Central memory CD4-positive, alpha-beta T cell (primary cell): ENCODE measurements around the gene RRAS2.
"Not testable (repeated sequence)": the region's sequence is repeated elsewhere in the genome, so short reads cannot be mapped to it uniquely, and the experiment has no call there.

Source experiments
- DNase-seq: peaks from one replicate; pipeline ENCODE4 v3.0.0; 2022

RRAS2 gene

DNA sequence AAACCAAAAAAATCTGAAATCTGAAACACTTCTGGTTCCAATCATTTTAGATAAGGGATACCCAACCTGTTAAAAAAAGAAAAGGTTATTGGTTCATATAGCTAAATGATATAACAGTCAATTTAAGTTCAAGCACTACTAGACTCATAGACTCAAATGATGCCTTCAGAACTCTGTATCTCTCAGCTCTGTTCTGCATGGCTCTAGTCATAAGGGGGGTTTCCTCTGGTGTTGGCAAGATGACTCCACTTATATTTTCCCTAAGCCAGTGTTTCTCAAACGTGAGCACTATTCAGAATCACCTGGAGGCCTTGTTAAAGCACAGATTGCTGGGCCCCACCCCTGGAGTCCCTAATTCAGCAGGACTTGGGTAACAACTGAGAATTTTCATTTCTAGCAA is 11.5 kb upstream of the RRAS2 start:
- no peak for DNase-seq

DNA sequence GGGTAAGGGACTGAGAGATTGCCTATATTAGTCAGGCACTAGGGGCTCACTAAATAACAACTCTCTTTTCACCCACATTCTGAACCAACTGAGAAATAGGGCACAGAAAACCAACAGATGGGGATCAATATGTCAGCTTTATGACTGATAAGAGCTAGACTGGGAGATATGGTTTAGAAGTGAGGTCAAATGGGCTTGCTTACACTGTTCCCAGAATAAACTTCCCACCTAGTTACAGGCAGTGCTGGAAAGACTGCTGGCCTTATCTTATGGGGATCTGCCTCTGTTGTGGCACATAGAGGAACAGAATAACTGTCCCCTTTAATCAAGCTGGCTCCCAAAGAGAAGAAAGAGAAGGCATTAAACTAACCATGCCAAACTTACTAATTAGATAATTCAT is 10.6 kb upstream of the RRAS2 start:
- DNase-seq: no peak

DNA sequence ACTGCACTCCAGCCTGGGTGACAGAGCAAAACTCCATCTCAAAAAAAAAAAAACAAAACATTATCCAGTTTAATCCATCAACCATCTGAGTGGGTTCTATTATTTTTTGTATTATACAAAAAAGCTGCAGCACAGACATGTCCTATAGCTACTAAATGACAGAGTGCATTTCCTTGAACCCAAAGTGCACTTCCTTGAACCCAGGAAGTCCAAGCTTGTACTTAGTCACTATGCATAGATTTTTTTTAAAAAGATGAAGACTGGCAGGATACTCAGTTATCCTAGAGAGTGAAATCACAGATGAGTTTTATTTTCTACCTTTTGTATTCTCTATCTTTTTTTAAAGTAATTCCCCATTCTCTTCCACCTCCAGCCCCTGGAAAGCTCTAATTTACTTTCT is 8.0 kb upstream of the RRAS2 start:
- no peak for DNase-seq

DNA sequence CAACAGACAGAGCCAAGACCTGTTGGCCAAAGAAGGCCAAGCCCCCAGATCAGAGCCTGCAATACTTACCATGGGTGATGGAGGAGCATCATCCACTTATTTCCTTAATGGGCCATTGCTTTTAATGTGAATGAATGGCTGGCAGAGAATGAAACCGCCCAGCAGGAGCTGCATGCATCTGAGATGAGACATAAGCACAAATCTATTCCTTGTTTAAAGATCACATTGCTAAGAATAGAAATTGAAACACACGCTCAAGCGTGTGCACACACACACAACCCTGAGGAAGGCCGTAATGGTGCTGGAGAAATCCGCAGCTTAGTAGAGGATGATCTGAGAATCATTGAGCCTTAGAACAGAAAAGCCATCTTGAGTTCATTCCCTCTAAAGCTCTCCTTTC is 5.3 kb upstream of the RRAS2 start:
- DNase-seq: no peak

DNA sequence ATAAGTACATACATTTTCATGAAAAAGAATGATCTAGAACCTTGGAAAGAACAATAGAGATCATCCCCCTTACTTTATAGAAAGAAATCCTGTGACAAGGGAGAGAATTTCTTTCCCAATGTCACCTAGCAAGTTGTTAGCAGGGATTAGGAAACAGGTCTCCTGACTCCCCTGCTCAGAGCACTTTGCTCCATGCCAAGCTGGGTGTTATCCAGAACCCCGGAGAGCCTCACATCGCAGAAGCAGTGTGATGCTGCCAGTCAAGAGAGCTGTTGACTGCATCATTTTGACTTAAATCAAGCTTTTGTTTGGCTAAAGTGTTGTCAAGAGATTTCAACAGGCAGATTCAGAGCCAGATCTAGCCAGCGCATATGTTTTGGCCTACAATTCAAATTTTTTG is 3.6 kb upstream of the RRAS2 start:
- no peak for DNase-seq

DNA sequence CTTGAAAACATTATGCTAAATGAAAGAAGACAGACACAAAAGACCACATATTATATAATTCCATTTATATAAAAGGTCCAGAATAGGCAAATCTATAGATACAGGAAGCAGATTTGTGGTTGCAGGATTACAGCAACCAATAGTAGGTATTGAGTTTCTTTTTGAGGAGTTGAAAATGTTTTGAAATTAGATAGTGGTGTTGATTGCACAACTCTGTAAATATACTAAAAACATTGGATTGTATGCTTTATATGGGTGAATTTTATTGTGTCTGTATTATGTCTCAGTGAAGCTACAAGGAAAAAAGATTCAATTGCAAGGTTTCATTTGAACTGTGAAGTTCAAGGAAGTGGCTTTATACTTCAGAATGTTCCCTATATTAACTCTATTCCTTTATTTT is 3.0 kb upstream of the RRAS2 start:
- no peak for DNase-seq

DNA sequence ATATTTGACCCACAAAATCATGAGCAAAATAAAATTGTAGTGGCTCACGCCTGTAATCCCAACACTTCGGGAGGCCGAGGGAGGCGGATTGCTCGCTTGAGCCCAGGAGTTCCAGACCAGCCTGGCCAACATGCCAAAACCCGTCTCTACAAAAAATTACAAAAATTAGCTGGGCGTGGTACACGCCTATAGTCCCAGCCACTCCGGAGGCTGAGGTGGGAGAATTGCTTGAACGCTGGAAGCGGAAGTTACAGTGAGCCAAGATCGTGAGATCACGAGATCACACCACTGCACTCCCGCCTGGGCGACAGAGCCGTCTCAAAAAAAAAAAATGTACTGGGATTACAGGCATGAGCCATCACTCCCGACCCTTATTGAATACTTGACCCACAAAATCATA is 2.0 kb upstream of the RRAS2 start:
- no peak for DNase-seq

DNA sequence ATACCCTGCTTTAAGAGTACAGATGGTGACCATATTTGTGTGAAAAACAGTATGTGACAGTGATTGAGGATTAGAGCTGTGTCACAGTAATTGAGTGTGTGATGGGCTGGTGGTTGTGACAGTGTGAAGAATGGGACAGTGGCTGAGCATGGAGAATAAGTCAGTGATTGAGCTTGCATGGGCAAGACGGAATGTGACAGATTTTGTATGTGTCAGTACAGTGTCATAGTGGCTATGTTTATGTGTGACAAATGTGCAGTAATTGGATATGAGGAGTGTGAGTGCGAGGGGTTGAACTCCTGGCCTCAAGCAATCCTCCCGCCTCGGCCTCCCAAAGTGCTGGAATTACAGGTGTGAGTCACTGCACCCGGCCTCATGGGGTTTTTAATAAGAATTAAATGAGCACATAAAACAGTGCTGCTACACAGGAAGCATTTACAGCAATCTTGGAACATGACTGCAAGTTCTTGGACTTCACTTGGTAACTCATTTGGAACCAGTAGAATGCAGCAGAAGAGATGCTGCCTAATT is 583 bp upstream of the RRAS2 start:
- no peak for DNase-seq

DNA sequence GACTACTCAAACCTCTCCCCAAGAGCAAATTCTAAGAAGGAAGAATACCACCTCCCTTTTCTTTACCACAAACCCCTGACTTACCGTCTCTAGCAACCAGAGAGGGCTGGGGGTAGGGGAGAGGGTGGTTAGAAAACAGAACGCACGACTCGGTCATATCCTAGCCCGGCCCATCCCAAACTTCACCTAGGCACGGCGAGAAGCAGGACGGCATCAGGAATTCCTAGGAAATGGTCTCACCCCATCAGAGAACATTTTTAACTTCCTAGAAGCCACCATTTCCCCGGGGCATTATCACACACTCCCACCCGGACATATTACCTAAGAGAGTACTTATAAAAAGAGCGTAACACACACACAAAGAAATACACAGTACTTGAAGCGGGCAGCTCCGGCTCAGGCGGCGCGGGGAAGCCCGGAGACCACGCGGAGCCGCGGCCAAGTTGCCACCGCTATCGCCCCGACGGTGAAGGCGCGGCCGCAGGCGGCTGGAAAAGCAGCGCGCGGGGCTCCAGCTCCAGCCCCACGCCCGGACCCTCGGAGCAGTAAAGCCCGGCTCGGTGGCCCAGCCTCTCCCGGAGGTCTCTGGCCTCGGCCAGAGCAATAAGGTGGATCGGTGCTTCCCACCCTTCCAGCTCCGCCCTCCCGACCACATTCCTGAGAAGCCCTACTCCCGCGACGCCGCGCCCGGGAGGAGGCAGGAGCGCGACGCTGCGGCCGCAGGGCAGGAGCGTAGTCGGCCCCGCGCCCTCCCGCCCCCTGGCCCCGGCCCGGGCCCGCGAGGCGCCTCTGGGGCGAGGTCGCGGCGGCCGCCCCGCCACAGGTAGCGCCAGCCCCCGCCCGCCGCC is 878 bp downstream of the RRAS2 start:
- DNase-seq: peak; percentile 30

DNA sequence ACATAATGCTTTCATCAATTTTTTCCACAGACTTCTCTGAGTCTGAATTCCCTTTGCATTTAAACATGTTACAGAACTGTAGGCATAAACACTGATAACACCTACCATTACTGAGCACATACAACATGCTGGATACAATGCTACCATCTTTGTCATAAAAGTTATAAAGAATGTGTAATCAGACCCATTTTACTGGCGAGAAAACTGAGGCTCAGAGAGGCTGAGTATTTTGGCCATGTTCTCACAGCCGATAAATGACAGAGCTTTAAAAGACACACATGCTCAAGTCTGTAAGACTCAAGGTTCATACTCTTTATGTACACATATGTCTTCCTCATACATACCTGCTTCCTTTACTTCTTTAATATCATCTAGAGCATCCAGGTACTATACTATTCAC is 2.6 kb downstream of the RRAS2 start:
- no peak for DNase-seq

DNA sequence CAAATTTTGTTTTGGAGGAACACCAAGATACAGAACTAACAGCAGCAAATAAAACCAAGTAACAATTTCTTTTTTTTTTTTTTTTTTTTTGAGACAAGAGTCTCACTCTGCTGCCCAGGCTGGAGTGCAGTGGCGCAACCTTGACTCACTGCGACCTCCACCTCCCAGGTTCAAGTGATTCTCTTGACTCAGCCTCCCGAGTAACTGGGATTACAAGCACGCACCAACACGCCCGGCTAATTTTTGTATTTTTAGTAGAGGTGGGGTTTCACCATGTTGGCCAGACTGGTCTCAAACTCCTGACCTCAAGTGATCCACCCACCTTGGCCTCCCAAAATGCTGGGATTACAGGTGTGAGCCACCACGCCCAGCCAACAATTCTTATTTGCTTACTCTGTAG is 4.4 kb downstream of the RRAS2 start:
- DNase-seq: not testable (repeated sequence)

DNA sequence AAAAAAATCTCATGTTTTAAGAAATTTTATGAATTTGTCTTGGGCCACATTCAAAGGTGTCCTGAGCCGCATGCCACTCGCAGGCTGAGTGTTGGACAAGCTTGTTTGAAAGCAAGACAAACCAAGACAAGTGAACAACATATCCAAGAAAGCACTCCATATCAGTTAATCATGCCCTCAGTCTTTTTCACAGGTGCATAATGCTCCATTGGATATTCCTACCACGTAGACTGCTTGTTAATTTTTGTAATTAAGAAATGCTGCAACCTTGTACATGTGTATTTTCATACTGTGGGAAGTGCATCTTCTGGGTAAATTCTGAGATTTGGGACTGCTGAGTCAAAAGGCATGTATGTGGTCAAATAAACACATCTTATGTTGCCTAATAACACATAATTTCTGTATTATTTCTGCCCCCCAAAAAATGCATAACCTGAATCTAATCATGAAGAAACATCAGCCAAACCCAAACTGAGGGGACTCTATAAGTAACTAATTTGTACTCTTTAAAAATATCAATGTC is 8.2 kb downstream of the RRAS2 start:
- DNase-seq: no peak

DNA sequence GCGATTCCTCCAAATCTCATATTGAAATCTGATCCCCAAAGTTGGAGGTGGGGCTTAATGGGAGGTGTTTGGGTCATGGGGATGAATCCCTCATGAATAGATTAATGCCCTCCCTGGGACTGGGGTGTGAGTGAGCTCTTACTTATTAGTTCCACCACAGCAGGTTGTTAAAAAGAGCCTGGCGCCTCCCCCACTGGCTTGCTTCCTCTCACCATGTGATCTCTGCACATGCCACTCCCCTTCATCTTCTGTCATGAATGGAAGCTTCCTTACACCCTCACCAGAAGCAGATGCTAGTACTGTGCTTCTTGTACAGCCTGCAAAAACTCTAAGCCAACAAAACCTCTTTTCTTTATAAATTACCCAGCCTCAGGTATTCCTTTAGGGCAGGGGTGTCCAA is 8.8 kb downstream of the RRAS2 start:
- DNase-seq: no peak

DNA sequence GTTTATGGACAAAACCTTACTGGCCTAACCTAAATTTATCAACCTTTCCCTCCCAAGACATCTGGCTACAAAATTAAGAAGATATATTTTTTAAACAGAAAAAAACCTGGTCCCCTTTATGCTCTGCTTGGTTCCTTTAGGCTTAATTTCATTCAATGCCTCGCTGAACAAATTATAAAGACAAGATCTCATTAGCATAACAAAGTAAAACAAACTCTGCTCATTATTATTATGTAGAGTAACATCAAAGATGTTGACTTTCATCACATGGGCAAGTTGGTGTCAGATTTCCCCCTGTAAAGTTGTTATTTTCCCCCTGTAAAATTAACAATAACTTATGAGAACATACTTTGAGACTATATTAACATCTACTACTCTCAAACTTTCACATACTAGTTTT is 11.0 kb downstream of the RRAS2 start:
- DNase-seq: no peak

DNA sequence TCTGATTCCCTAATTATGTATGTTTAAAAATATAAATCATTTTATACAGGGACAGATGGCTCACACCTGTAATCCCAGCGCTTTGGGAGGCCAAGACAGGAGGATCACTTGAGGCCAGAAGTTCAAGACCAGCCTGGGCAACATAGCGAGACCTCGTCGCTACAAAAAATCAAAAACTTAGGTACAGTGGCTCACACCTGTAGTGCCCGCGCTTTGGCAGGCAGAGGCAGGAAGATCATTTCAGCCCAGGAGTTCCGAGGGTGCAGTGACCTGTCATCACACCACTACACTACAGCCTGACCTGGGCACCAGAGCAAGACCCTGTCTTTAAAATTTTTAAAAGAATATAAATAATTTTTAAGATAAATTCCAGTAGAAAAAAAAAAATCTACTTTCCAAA is 11.5 kb downstream of the RRAS2 start:
- DNase-seq: no peak

DNA sequence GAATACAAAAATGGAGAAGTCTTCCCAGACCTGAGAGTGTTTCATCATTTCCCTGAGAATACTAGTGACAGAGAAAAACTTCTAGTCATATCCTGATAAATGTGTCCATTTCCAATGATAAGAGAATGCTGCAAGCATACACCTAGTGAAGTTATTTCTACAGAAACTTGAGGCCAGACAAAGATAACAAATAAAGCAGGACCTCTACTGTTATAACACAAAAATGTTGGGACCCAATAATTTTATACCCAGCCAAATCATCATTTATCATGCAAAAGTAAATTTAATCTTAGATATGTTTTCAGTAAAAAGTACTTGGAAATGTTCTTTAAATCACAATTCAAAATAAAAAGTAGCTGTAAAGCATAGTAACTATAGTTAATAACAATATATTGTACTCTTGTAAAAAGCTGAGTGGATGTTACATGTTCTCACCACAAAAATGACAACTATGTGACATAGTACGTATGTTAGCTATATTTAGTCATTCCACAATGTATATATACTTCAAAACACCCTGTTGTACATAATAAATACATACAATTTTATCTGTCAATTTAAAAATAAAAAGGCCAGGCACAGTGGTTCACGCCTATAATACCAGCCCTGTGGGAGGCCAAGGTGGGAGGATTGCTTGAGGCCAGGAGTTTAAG is 12.6 kb downstream of the RRAS2 start:
- no peak for DNase-seq

DNA sequence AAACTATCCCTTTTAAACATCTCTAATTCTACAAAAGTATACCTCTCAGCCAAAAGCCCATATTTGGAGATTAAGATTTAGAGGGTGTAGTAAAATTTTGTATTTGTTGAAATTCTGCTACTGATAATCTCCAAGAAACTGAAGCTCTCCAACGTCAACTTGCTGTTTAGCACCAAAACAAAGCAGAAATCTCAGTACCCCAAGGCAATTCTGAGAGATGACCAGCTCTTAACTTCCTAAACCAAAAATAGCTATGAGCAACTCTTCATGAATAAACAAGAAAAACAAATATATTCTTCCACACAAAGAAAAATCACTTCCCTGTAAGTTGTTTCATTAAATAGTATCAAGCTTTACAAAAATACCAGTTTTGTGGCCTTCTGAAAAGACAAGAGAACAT is 13.3 kb downstream of the RRAS2 start:
- DNase-seq: no peak

DNA sequence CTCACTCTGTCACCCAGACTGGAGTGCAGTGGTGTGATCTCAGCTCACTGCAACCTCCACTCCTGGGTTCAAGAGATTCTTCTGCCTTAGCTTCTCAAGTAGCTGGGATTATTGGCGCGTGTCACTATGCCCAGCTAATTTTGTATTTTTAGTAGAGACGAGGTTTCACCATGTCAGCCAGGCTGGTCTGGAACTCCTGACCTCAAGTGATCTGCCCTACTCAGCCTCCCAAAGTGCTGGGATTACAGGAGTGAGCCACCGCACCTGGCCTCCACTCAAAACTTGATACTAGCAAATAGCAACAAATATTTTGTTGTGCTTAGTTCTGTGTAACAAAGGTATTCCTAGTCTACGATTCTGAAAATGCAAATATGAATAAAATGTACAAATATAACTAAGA is 14.0 kb downstream of the RRAS2 start:
- DNase-seq: not testable (repeated sequence)

DNA sequence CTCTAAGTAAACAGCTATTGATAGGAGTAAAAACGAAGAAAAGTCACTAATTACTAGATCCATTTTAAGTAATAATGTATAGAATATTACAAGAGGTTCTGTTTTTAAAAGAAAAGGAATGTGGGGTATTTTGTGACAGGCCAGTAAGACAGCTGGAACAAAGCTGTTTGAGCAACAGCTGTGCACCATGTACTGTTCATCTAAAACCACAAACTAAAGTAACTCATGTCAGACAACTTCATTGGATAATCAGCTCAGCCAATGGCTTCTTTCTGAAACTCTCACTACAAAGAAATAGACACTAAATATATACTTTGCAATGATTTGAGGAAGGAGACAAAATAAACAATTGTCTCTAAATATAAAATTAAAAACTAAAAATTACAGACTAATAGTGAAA is 16.1 kb downstream of the RRAS2 start:
- DNase-seq: no peak

DNA sequence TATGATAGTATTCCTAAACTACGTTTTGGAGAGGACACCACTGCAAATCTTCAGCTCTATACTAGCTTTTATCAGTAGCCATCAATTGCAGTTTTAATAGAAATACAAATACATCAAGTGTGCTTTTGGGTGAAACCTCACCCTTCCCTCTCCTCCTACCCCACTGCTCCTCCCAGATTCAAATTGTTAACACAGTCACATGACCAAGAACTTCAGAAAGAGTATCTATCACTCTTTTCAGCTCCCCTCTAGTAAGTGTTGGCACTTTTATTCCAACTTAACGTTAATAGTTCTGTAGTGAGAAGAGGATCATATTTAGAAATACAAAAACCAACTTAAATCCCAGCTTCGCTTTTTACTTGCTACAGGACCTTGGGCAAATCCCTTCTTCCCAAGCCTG is 17.0 kb downstream of the RRAS2 start:
- no peak for DNase-seq

DNA sequence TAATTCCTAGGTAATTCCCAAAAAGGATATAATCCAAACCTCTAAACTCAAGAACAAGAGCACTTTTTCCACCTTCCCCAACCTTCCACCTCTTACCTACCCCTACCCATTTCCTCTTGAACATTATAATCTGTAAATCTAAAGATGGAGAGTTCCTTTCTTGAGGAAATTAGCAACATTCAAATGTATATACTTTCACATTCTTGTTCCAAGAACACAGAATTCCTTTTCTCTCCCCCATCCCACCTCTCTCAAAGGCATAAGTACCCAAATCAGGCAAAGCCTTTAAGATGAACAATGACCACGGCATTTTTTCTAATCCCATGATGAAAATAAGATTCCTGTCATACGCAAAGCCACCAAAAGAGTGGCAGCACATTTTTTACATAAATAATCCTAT is 18.3 kb downstream of the RRAS2 start:
- no peak for DNase-seq

DNA sequence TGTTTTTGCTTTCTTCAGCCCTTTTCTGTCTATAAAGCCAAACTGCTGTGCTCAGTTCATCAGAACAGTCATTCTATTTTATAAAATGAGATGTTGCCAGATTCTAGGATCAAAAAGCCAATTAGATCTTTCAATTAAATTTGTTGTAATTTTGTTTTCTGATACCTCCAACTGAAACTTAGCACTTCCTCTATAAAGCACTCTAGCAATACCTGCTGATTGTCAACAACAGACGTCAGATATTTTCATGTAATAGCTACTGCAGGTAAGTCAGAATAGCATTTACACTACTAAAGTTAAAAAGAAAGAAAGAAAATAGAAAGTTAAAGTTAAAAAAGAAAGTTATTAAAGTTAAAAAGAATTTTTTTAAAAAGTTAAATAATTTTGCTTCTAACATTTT is 19.6 kb downstream of the RRAS2 start:
- DNase-seq: no peak

DNA sequence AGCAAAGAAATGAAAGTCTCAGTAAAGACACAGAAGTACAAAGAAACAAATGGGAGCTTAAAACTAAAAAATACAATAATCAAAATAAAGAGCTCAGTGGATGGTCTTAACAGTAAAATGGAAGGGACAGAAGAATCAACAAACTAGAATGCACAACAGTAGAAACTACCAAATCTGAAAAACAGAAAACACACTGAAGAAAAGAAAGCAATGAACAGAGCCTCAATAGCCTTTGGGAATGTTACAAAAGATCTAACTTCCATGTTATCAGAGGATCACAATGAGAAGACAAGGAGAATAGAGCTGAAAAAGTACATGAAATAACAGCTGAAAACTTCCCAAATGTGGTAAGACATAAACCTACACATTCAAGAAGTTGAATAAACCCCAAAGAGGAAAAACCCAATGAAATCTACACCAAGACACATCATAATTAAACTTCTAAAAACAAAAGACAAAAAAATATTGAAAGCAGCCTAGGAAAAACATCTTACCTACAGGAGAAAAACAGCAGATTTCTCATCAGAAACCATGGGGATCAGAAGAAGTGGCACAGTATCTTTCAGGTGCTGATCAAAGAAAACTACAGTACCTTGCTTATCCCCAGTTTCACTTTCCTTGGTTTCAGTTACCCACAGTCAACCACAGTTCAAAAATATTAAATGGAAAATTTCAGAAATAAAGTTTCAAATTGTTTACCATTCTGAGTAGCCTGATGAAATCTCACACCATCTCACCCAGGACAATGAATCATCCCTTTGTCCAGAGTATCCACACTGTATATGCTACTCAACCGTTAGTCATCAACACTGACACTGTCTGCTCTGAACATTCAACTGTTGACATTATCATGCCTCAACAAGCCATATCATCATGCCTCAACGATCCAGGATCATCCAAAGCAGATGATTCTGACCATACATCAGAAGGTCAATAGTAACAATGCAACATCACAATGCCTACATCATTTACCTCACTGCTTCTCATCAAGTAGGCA is 22.2 kb downstream of the RRAS2 start:
- DNase-seq: no peak
